Loucy (cell line): Measurements from ENCODE around the gene SDR39U1.

Experiments
- H2AFZ ChIP-seq: fragments of 200-600 bp; sonication (generic); 2 replicates; pipeline ENCODE4 v1.6.0; 2016; ENCODE audit warnings: antibody characterized with exemption, mild to moderate bottlenecking, low read length, moderate library complexity
- H3F3A ChIP-seq: fragments of 200-600 bp; 2 replicates; pipeline ENCODE4 v1.6.0; 2016; ENCODE audit warnings: antibody characterized with exemption, low read depth, mild to moderate bottlenecking
- H3K27me3 ChIP-seq: fragments of 200-600 bp; sonication (generic); 2 replicates; pipeline ENCODE4 v1.6.1; 2014; ENCODE audit warnings: low read length, mild to moderate bottlenecking; ENCODE audit not compliant: insufficient read depth, poor library complexity, severe bottlenecking
- H3K36me3 ChIP-seq: fragments of 200-600 bp; sonication (generic); 2 replicates; pipeline ENCODE4 v1.6.1; 2016; ENCODE audit warnings: low read length; ENCODE audit not compliant: insufficient read depth
- H3K4me1 ChIP-seq: fragments of 200-600 bp; sonication (generic); 2 replicates; pipeline ENCODE4 v1.5.1; 2014; ENCODE audit warnings: low read length, mild to moderate bottlenecking; ENCODE audit not compliant: insufficient read depth, poor library complexity, severe bottlenecking
- H3K4me2 ChIP-seq: fragments of 200-600 bp; sonication (generic); 2 replicates; pipeline ENCODE4 v1.6.0; 2014; ENCODE audit warnings: antibody characterized with exemption, low read length, low read depth, mild to moderate bottlenecking; ENCODE audit not compliant: poor library complexity, severe bottlenecking
- H3K4me3 ChIP-seq: fragments of 200-600 bp; sonication (generic); 2 replicates; pipeline ENCODE4 v1.5.1; 2014; ENCODE audit warnings: low read length, mild to moderate bottlenecking, mixed read lengths; ENCODE audit not compliant: poor library complexity, severe bottlenecking
- H3K79me2 ChIP-seq: fragments of 200-600 bp; sonication (generic); 2 replicates; pipeline ENCODE4 v1.6.1; 2014; ENCODE audit warnings: low read length; ENCODE audit not compliant: insufficient read depth
- H3K9ac ChIP-seq: fragments of 200-600 bp; sonication (generic); 2 replicates; pipeline ENCODE4 v1.6.0; 2014; ENCODE audit warnings: mild to moderate bottlenecking, low read depth, low read length, moderate library complexity; ENCODE audit not compliant: poor library complexity, severe bottlenecking
- H3K9me2 ChIP-seq: fragments of 200-600 bp; sonication (generic); replicated peaks from 2 replicates; pipeline ENCODE4 v1.6.1; 2016; ENCODE audit warnings: low read depth, low read length, mixed read lengths
- H3K9me3 ChIP-seq: fragments of 200-600 bp; sonication (generic); 2 replicates; pipeline ENCODE4 v1.6.1; 2014; ENCODE audit warnings: mild to moderate bottlenecking, antibody characterized with exemption, low read length, low read depth; ENCODE audit not compliant: insufficient read depth
- H4K20me1 ChIP-seq: fragments of 200-600 bp; sonication (generic); 2 replicates; pipeline ENCODE4 v1.6.0; 2014; ENCODE audit warnings: antibody characterized with exemption, low read length, mild to moderate bottlenecking; ENCODE audit not compliant: insufficient read depth, poor library complexity, severe bottlenecking
- EZH2phosphoT487 ChIP-seq: fragments of 200-600 bp; IDR thresholded peaks from 2 replicates; pipeline ENCODE4 v1.6.1; 2018; ENCODE audit warnings: antibody characterized with exemption, mild to moderate bottlenecking, moderate library complexity, borderline replicate concordance
- TF ChIP-seq, protein P1 (sequence below): fragments of 200-600 bp; sonication (generic); conservative IDR thresholded peaks from 2 replicates; pipeline ENCODE4 v1.5.1; 2014; ENCODE audit warnings: mild to moderate bottlenecking, antibody characterized with exemption, low read length

Gene SDR39U1

DNA sequence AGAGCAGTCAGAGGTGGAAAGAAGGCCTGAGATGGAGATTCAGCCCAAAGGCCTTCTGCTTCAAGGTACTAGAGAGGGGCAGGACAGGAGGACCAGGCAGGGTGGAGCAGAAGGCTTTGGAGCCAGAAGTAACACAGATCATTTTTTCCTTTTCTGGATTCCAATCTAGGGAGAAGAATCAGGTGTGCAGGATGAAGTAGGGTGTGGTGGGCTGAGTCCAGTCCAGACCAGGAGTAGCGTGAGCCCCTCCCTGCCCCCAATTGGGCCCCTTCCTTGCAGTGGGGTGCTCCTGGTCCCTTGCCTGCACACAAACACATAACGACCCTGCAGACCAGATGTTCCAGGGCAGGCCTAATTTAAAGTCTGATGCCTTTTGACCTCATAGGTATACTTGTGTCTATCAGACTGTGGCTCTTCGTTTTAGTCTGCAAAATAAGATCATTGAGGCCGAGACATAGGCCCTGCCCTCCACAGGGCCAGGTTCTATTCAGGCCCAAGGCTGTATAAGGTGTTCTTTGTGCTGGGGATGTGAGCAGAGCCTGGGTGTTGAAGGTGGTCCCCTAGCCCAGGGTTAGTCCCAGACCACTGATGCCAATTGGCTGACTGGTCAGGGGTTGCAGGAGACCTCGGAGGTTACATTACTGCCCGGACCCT, 44.8 kb downstream of the SDR39U1 start:
- H3K4me2 ChIP-seq: peak overlapping the region; percentile 47
- peak overlapping the region; percentile 78 for H3K4me3 ChIP-seq
- TF ChIP-seq, protein P1, sequence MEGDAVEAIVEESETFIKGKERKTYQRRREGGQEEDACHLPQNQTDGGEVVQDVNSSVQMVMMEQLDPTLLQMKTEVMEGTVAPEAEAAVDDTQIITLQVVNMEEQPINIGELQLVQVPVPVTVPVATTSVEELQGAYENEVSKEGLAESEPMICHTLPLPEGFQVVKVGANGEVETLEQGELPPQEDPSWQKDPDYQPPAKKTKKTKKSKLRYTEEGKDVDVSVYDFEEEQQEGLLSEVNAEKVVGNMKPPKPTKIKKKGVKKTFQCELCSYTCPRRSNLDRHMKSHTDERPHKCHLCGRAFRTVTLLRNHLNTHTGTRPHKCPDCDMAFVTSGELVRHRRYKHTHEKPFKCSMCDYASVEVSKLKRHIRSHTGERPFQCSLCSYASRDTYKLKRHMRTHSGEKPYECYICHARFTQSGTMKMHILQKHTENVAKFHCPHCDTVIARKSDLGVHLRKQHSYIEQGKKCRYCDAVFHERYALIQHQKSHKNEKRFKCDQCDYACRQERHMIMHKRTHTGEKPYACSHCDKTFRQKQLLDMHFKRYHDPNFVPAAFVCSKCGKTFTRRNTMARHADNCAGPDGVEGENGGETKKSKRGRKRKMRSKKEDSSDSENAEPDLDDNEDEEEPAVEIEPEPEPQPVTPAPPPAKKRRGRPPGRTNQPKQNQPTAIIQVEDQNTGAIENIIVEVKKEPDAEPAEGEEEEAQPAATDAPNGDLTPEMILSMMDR: no peak
- no peak for TF ChIP-seq EZH2phosphoT487
- no peaks in the 10 kb centered on the region for H3K27me3 ChIP-seq
- no peaks in the 10 kb centered on the region for H3K9me2 ChIP-seq
- H4K20me1 ChIP-seq: no peaks in the 10 kb centered on the region
- H3K79me2 ChIP-seq: peaks cover 36% of the 10 kb centered on the region
- H2AFZ ChIP-seq: 0 out of 2 replicates have a peak overlapping the region, but pooled peaks have one; percentile 5
- H3F3A ChIP-seq: peaks cover 12% of the 10 kb centered on the region; the same call in 1 of the 2 replicates
- no peaks in the 10 kb centered on the region for H3K36me3 ChIP-seq
- no peaks in the 10 kb centered on the region for H3K9me3 ChIP-seq
- peaks cover 83% of the 10 kb centered on the region for H3K4me1 ChIP-seq
- H3K9ac ChIP-seq: peak overlapping the region; percentile 65

DNA sequence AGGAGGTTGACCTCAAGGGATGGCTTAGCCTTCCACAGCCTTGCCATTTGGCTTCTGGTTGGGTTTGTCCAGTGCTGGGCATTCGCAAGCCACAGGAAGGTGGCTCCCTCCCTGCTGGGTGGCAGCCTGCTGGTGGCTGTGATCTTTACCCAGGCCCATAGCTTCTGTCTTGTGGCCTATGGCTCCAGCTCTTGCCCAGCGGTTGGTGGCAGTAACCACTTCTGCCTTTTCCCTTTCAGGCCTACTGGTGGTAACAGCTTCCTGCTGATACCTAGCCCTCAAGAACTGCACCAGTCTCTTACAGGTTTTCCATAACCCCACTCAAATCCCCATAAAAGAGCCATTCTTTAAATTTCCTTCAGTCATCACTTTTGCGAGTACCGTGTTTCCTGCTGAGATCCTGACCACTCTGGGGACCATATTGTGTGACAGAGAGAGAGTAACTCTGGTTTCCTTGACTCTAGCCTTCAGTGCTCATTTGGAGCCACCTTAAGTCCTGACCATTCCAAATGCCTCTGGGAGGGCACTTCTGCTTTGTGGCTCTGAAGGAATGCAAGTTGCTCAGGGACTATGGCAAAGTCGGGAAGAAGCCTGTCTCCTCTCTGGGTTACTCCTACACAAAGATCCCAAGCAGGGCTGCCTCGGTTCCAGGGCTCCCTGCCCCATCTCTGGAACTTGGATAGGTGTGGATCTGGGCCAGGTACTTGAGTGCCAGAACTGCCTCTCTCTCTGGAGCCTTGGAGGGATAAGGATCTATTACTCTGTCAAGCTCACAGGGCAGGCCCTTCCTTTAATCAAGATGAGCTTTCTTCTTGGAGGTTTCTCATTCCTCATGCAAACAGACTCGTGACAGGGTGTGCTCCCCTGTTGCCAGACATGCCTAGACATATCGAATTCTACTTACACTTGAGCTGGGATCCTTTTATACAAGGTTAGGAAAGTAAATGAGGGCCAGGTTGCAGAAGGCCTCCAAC, 46.7 kb downstream of the SDR39U1 start:
- Histone ChIP-seq H4K20me1 (no peaks in the 10 kb centered on the region), H3K4me1 (peaks cover 78% of the 10 kb centered on the region), H3F3A (peaks cover 12% of the 10 kb centered on the region; the same call in 1 of the 2 replicates), H3K27me3 (no peaks in the 10 kb centered on the region), H3K9me2 (no peaks in the 10 kb centered on the region), H3K36me3 (no peaks in the 10 kb centered on the region), H3K79me2 (peaks cover 17% of the 10 kb centered on the region), H3K4me3 (peak overlapping the region; percentile 16), H2AFZ (no peak overlapping the region), H3K9me3 (no peaks in the 10 kb centered on the region), H3K9ac (peak overlapping the region; percentile 65), H3K4me2 (peak overlapping the region; percentile 54)
- TF ChIP-seq, protein P1: peak; percentile 35
- TF ChIP-seq EZH2phosphoT487: no peak

DNA sequence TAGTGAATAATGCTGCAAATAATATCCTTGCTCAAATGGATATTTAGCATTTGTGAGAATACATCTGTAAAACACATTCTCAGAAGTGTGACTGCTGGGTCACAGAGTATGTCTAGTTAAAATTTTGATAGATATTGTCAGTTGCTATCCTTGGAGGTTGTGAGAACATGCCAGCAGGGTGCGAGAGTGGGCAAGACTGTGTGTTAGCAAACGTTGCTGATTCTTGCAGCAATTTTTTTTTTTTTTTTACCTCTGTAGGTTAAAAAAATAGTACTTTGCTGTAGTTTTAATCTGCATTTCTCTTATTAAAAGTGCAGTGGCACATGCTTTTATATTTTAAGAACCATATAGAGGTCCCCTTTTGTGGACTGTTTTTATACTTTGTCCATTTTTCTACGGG, 48.3 kb downstream of the SDR39U1 start:
- H3K27me3 ChIP-seq: no peaks in the 10 kb centered on the region
- peaks cover 3% of the 10 kb centered on the region for H3K79me2 ChIP-seq
- no peaks in the 10 kb centered on the region for H3K9me2 ChIP-seq
- no peaks in the 10 kb centered on the region for H3K36me3 ChIP-seq
- peaks cover 12% of the 10 kb centered on the region; the same call in 1 of the 2 replicates for H3F3A ChIP-seq
- no peaks in the 10 kb centered on the region for H4K20me1 ChIP-seq
- H3K9me3 ChIP-seq: no peaks in the 10 kb centered on the region
- peaks cover 74% of the 10 kb centered on the region for H3K4me1 ChIP-seq
- H2AFZ ChIP-seq: peak overlapping the region; percentile 52; the same call in 1 of the 2 replicates
- peak overlapping the region; percentile 54 for H3K4me2 ChIP-seq
- no peak overlapping the region for H3K4me3 ChIP-seq
- TF ChIP-seq, protein P1: peak; percentile 67
- no peak for TF ChIP-seq EZH2phosphoT487
- peak overlapping the region; percentile 65 for H3K9ac ChIP-seq
